KOPT-K1 (cell line): ENCODE results near the gene KIAA1755.

Source experiments
- H3K27ac ChIP-seq: fragments of 200-600 bp; sonication (generic); 2 replicates; pipeline ENCODE4 v1.5.1; 2016; ENCODE audit warnings: antibody characterized with exemption, mild to moderate bottlenecking, low read depth, low read length; ENCODE audit not compliant: poor library complexity, severe bottlenecking
- H3K36me3 ChIP-seq: fragments of 200-600 bp; sonication (generic); 2 replicates; pipeline ENCODE4 v1.5.1; 2017; ENCODE audit warnings: antibody characterized with exemption, mild to moderate bottlenecking, low read length, moderate library complexity; ENCODE audit not compliant: insufficient read depth
- H3K9me3 ChIP-seq: fragments of 200-600 bp; sonication (generic); 2 replicates; pipeline ENCODE4 v1.5.1; 2017; ENCODE audit warnings: antibody characterized with exemption, low read length, mild to moderate bottlenecking; ENCODE audit not compliant: insufficient read depth, poor library complexity, severe bottlenecking

KIAA1755 gene

GRCh38 chr20:38260378-38261053, at the start of gene KIAA1755:
TSS of gene KIAA1755 (minus strand) at chr20:38260735. CDS start at chr20:38260500, 235 bp downstream.
- no peak within 1 kb of the TSS for H3K27ac ChIP-seq
- no peaks in the 10 kb centered on the region for H3K36me3 ChIP-seq
- no peaks in the 10 kb centered on the region for H3K9me3 ChIP-seq

GRCh38 chr20:38308447-38308846, 47.9 kb upstream of the KIAA1755 start:
- Histone ChIP-seq H3K27ac (no peak overlapping the region), H3K36me3 (no peaks in the 10 kb centered on the region), H3K9me3 (no peaks in the 10 kb centered on the region)

- no peak overlapping the region for H3K27ac ChIP-seq
- no peaks in the 10 kb centered on the region for H3K9me3 ChIP-seq
- no peaks in the 10 kb centered on the region for H3K36me3 ChIP-seq
Observed at GRCh38 chr20:38308047-38308438, 47.5 kb upstream of the KIAA1755 start.

GRCh38 chr20:38307371-38308046, 47.0 kb upstream of the KIAA1755 start:
- H3K9me3 ChIP-seq = no peaks in the 10 kb centered on the region
- H3K36me3 ChIP-seq = no peaks in the 10 kb centered on the region
- no peak overlapping the region for H3K27ac ChIP-seq

GRCh38 chr20:38306379-38306778, 45.8 kb upstream of the KIAA1755 start:
- Histone ChIP-seq H3K27ac (no peak overlapping the region), H3K9me3 (no peaks in the 10 kb centered on the region), H3K36me3 (no peaks in the 10 kb centered on the region)

GRCh38 chr20:38305541-38305940, 45.0 kb upstream of the KIAA1755 start:
- H3K36me3 ChIP-seq = no peaks in the 10 kb centered on the region
- H3K9me3 ChIP-seq = no peaks in the 10 kb centered on the region
- no peak overlapping the region for H3K27ac ChIP-seq

- H3K9me3 ChIP-seq = no peaks in the 10 kb centered on the region
- H3K27ac ChIP-seq = no peak overlapping the region
- H3K36me3 ChIP-seq = no peaks in the 10 kb centered on the region
Observed at GRCh38 chr20:38304845-38305447, 44.4 kb upstream of the KIAA1755 start.

- Histone ChIP-seq H3K9me3 (no peaks in the 10 kb centered on the region), H3K36me3 (no peaks in the 10 kb centered on the region), H3K27ac (no peak within 1 kb of the TSS)
Observed at GRCh38 chr20:38303908-38304379, 43.4 kb upstream of the KIAA1755 start, which contains the start of gene BPI. TSS of gene BPI (plus strand) at chr20:38304156. CDS start at chr20:38304224, 68 bp downstream.

GRCh38 chr20:38302786-38303185, 42.3 kb upstream of the KIAA1755 start:
- Histone ChIP-seq H3K27ac (no peak overlapping the region), H3K9me3 (no peaks in the 10 kb centered on the region), H3K36me3 (no peaks in the 10 kb centered on the region)

- no peaks in the 10 kb centered on the region for H3K9me3 ChIP-seq
- H3K36me3 ChIP-seq = no peaks in the 10 kb centered on the region
- H3K27ac ChIP-seq = no peak overlapping the region
Observed at GRCh38 chr20:38301309-38301708, 40.8 kb upstream of the KIAA1755 start.

- no peaks in the 10 kb centered on the region for H3K9me3 ChIP-seq
- H3K36me3 ChIP-seq = no peaks in the 10 kb centered on the region
- no peak overlapping the region for H3K27ac ChIP-seq
Observed at GRCh38 chr20:38300438-38300837, 39.9 kb upstream of the KIAA1755 start.

- Histone ChIP-seq H3K9me3 (no peaks in the 10 kb centered on the region), H3K36me3 (no peaks in the 10 kb centered on the region), H3K27ac (no peak overlapping the region)
Observed at GRCh38 chr20:38299963-38300362, 39.4 kb upstream of the KIAA1755 start.

- no peaks in the 10 kb centered on the region for H3K9me3 ChIP-seq
- no peaks in the 10 kb centered on the region for H3K36me3 ChIP-seq
- H3K27ac ChIP-seq = no peak overlapping the region
Observed at GRCh38 chr20:38298768-38299288, 38.3 kb upstream of the KIAA1755 start.

GRCh38 chr20:38297916-38298674, 37.6 kb upstream of the KIAA1755 start:
- Histone ChIP-seq H3K27ac (no peak overlapping the region), H3K36me3 (no peaks in the 10 kb centered on the region), H3K9me3 (no peaks in the 10 kb centered on the region)

GRCh38 chr20:38296433-38296832, 35.9 kb upstream of the KIAA1755 start:
- Histone ChIP-seq H3K27ac (no peak overlapping the region), H3K9me3 (no peaks in the 10 kb centered on the region), H3K36me3 (no peaks in the 10 kb centered on the region)
